H9 (cell line): ENCODE data around the gene DLG2. TPM values are rescaled to one million over a fixed set of nuclear protein-coding genes. Genes with fewer than 3 reads are reported as not detected.

Experiments used
- DNase-seq: peaks from one replicate; pipeline ENCODE4 v3.0.0-alpha.2; 2017
- H2AFZ ChIP-seq: one replicate; pipeline ENCODE4 v1.6.1; 2013; ENCODE audit warnings: mild to moderate bottlenecking, low read length, control low read depth, moderate library complexity
- H2AK5ac ChIP-seq: 2 replicates; pipeline ENCODE4 v1.6.1; 2013; ENCODE audit warnings: low read length, control low read depth, mixed read lengths; ENCODE audit not compliant: insufficient read length
- H2BK120ac ChIP-seq: one replicate; pipeline ENCODE4 v1.6.1; 2013; ENCODE audit warnings: low read depth, mild to moderate bottlenecking, low read length, control low read depth, inconsistent platforms; ENCODE audit not compliant: poor library complexity, severe bottlenecking
- H2BK12ac ChIP-seq: 2 replicates; pipeline ENCODE4 v1.6.1; 2013; ENCODE audit warnings: low read length, control low read depth, mixed read lengths, low read depth; ENCODE audit not compliant: insufficient read length
- H2BK15ac ChIP-seq: 2 replicates; pipeline ENCODE4 v1.6.1; 2013; ENCODE audit warnings: low read depth, low read length, control low read depth
- H2BK20ac ChIP-seq: one replicate; pipeline ENCODE4 v1.6.1; 2013; ENCODE audit warnings: low read depth, mild to moderate bottlenecking, low read length, control low read depth, inconsistent platforms; ENCODE audit not compliant: poor library complexity, severe bottlenecking
- H2BK5ac ChIP-seq: 2 replicates; pipeline ENCODE4 v1.6.1; 2013; ENCODE audit warnings: low read length, control low read depth, mixed read lengths; ENCODE audit not compliant: insufficient read length
- H3K14ac ChIP-seq: 2 replicates; pipeline ENCODE4 v1.6.1; 2013; ENCODE audit warnings: low read length, control low read depth; ENCODE audit not compliant: insufficient read depth
- H3K18ac ChIP-seq: 2 replicates; pipeline ENCODE4 v1.6.1; 2013; ENCODE audit warnings: low read depth, mild to moderate bottlenecking, mixed read lengths, low read length, control low read depth; ENCODE audit not compliant: insufficient read length
- H3K23ac ChIP-seq: 2 replicates; pipeline ENCODE4 v1.6.1; 2013; ENCODE audit warnings: low read length, control low read depth, mixed read lengths, low read depth; ENCODE audit not compliant: insufficient read length
- H3K23me2 ChIP-seq: 2 replicates; pipeline ENCODE4 v1.6.1; 2013; ENCODE audit warnings: low read depth, mild to moderate bottlenecking, mixed read lengths, low read length, control low read depth; ENCODE audit not compliant: insufficient read length, poor library complexity, severe bottlenecking
- H3K27ac ChIP-seq: 2 replicates; pipeline ENCODE4 v1.5.1; 2013; ENCODE audit warnings: low read length, control low read depth, mixed read lengths, low read depth; ENCODE audit not compliant: insufficient read length
- H3K27me3 ChIP-seq: 2 replicates; pipeline ENCODE4 v1.6.1; 2013; ENCODE audit warnings: low read length, control low read depth, inconsistent platforms; ENCODE audit not compliant: insufficient read depth
- H3K4ac ChIP-seq: 2 replicates; pipeline ENCODE4 v1.6.1; 2013; ENCODE audit warnings: low read depth, mild to moderate bottlenecking, control low read depth, inconsistent platforms, low read length, moderate library complexity
- H3K4me1 ChIP-seq: 2 replicates; pipeline ENCODE4 v1.6.1; 2013; ENCODE audit warnings: low read length, control low read depth, inconsistent platforms; ENCODE audit not compliant: insufficient read depth
- H3K4me2 ChIP-seq: 2 replicates; pipeline ENCODE4 v1.6.1; 2013; ENCODE audit warnings: low read length, control low read depth, mixed read lengths; ENCODE audit not compliant: insufficient read length, insufficient read depth
- H3K56ac ChIP-seq: 2 replicates; pipeline ENCODE4 v1.6.1; 2013; ENCODE audit warnings: low read depth, mild to moderate bottlenecking, mixed read lengths, low read length, control low read depth; ENCODE audit not compliant: insufficient read length
- H3K79me1 ChIP-seq: 2 replicates; pipeline ENCODE4 v1.6.1; 2013; ENCODE audit warnings: low read depth, mild to moderate bottlenecking, moderate library complexity, low read length, control low read depth, inconsistent platforms; ENCODE audit not compliant: insufficient read depth, poor library complexity, severe bottlenecking
- H3K79me2 ChIP-seq: 2 replicates; pipeline ENCODE4 v1.6.1; 2013; ENCODE audit warnings: low read length, control low read depth, inconsistent platforms; ENCODE audit not compliant: insufficient read depth
- H3K9ac ChIP-seq: 2 replicates; pipeline ENCODE4 v1.6.1; 2013; ENCODE audit warnings: low read length, control low read depth, mixed read lengths; ENCODE audit not compliant: insufficient read length; ENCODE audit errors: extremely low read depth
- H3K9me3 ChIP-seq: one replicate; pipeline ENCODE4 v1.6.1; 2013; ENCODE audit warnings: low read depth, low read length, inconsistent platforms; ENCODE audit not compliant: control insufficient read depth
- H3T11ph ChIP-seq: one replicate; pipeline ENCODE4 v1.6.1; 2013; ENCODE audit warnings: mild to moderate bottlenecking, low read length, control low read depth, inconsistent platforms
- H4K20me1 ChIP-seq: one replicate; pipeline ENCODE4 v1.6.1; 2013; ENCODE audit not compliant: control insufficient read depth, insufficient read length, insufficient read depth
- H4K5ac ChIP-seq: 2 replicates; pipeline ENCODE4 v1.6.1; 2013; ENCODE audit warnings: low read depth, mild to moderate bottlenecking, mixed read lengths, low read length, control low read depth; ENCODE audit not compliant: insufficient read length
- H4K8ac ChIP-seq: replicated peaks from 2 replicates; pipeline ENCODE4 v1.6.1; 2013; ENCODE audit warnings: low read length, control low read depth, mixed read lengths, low read depth; ENCODE audit not compliant: insufficient read length
- H4K91ac ChIP-seq: 2 replicates; pipeline ENCODE4 v1.6.1; 2013; ENCODE audit warnings: low read depth, mild to moderate bottlenecking, moderate library complexity, mixed read lengths, low read length, control low read depth; ENCODE audit not compliant: insufficient read length
- H3K27ac Mint-ChIP-seq, 3 experiments: 2 replicates in 2 of 3; 3 replicates in 1 of 3; pipeline ENCODE4 v1.8.0; 2020 to 2021; ENCODE audit warnings: mixed read lengths in 3 of 3, mild to moderate bottlenecking in 1 of 3, moderate library complexity in 1 of 3
- H3K27me3 Mint-ChIP-seq: 2 replicates; pipeline ENCODE4 v1.8.0; 2021; ENCODE audit warnings: low read depth, mild to moderate bottlenecking, moderate library complexity, mixed read lengths
- H3K36me3 Mint-ChIP-seq, 3 experiments: 2 replicates in 2 of 3; 3 replicates in 1 of 3; pipeline ENCODE4 v1.8.0; 2020 to 2021; ENCODE audit warnings: low read depth in 3 of 3, mixed read lengths in 3 of 3; ENCODE audit not compliant: insufficient read depth in 1 of 3
- H3K4me1 Mint-ChIP-seq, 2 experiments: 2 replicates each; pipeline ENCODE4 v1.8.0; 2020; ENCODE audit warnings: mixed read lengths in 2 of 2
- H3K4me3 Mint-ChIP-seq, 2 experiments: 2 replicates in 1 of 2; 3 replicates in 1 of 2; pipeline ENCODE4 v1.8.0; 2020 to 2021; ENCODE audit warnings: mild to moderate bottlenecking in 2 of 2, mixed read lengths in 2 of 2, moderate library complexity in 1 of 2
- H3K9me3 Mint-ChIP-seq, 2 experiments: 2 replicates in 1 of 2; 3 replicates in 1 of 2; pipeline ENCODE4 v1.8.0; 2020; ENCODE audit warnings: mild to moderate bottlenecking in 2 of 2, mixed read lengths in 2 of 2, moderate library complexity in 1 of 2
- WGBS: extraction: QIAGEN DNeasy Blood & Tissue Kit; methylation state at CpG from one replicate; pipeline ENCODE4 v1.1.7; 2013; ENCODE audit warnings: missing lambda C conversion rate, low lambda C conversion rate, mixed read lengths; ENCODE audit not compliant: insufficient read length; ENCODE audit errors: extremely low coverage; 5-methylcytosine and 5-hydroxymethylcytosine counted together
- total RNA-seq: library from RNA; stranded (reverse); gene quantifications from 2 replicates; pipeline ENCODE4 v1.2.1, GENCODE V29; 2021
- TF ChIP-seq, protein P1 (sequence below): fragments of 200-600 bp; sonication (generic); conservative IDR thresholded peaks from 3 replicates; pipeline ENCODE4 v1.8.0; 2021; ENCODE audit warnings: antibody characterized with exemption, mild to moderate bottlenecking

DLG2 gene
- total RNA-seq, 1 experiment from 2014 or later = 8.0 TPM

DNA sequence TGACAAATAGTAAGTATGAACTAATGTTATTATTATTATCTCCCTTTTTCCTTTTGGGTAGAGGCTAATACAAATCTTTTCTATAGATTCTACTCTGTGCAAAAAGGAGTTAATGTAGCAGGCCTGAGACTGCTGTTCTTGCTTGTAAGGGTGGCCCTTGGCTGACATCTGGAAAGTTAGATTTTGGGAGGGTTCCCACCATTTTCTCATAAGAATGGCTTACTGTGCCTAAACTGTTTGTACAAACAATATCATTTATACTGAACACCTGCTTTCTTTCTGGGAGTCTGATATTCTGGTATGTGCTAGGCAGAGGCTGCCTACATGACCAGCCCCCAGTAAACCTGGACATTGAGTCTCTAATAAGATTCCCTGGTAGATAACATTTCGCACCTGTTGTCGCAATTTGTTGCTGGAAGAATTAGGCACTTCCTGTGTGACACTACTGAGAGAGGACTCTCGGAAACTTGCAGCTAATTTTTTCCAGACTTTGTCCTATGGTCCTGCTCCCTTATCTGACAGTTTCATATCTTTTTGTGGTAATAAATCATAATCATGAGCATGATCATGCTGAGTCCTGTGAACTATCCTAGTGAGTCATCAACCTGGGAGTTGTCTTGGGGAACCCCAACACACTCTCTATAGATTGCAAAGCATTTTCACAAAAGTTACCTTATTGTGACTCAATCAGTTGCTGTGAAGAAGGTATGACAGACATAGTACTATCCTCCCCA is 2083.3 kb downstream of the DLG2 start:
- no peak overlapping the region for H3K27ac ChIP-seq
- no peak overlapping the region for H3T11ph ChIP-seq
- Mint-ChIP-seq H3K27ac (no peak overlapping the region), H3K4me3 (no peak overlapping the region), H3K36me3 (no peaks in the 10 kb centered on the region), H3K27me3 (no peaks in the 10 kb centered on the region; the same call in none of the 2 replicates), H3K9me3 (no peaks in the 10 kb centered on the region), H3K4me1 (peaks cover 11 to 13% of the 10 kb centered on the region in 2 experiments)
- no peak overlapping the region for H3K18ac ChIP-seq
- no CpG with 5 or more reads among the region's 3 CpGs for WGBS
- H3K4me2 ChIP-seq = no peak overlapping the region
- no peaks in the 10 kb centered on the region for H3K79me2 ChIP-seq
- H3K14ac ChIP-seq = no peak overlapping the region
- H4K91ac ChIP-seq = no peak overlapping the region
- H2AFZ ChIP-seq = no peak overlapping the region
- no peaks in the 10 kb centered on the region for H3K27me3 ChIP-seq
- TF ChIP-seq, protein P1, sequence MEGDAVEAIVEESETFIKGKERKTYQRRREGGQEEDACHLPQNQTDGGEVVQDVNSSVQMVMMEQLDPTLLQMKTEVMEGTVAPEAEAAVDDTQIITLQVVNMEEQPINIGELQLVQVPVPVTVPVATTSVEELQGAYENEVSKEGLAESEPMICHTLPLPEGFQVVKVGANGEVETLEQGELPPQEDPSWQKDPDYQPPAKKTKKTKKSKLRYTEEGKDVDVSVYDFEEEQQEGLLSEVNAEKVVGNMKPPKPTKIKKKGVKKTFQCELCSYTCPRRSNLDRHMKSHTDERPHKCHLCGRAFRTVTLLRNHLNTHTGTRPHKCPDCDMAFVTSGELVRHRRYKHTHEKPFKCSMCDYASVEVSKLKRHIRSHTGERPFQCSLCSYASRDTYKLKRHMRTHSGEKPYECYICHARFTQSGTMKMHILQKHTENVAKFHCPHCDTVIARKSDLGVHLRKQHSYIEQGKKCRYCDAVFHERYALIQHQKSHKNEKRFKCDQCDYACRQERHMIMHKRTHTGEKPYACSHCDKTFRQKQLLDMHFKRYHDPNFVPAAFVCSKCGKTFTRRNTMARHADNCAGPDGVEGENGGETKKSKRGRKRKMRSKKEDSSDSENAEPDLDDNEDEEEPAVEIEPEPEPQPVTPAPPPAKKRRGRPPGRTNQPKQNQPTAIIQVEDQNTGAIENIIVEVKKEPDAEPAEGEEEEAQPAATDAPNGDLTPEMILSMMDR = no peak
- H3K9ac ChIP-seq = no peak overlapping the region
- no peaks in the 10 kb centered on the region for H4K20me1 ChIP-seq
- no peak overlapping the region for H2AK5ac ChIP-seq
- H4K8ac ChIP-seq = no peak overlapping the region
- DNase-seq = no peak
- H3K23ac ChIP-seq = no peak overlapping the region
- no peak overlapping the region for H2BK15ac ChIP-seq
- no peak overlapping the region for H2BK12ac ChIP-seq
- peaks cover 3% of the 10 kb centered on the region; the same call in 1 of the 2 replicates for H3K4me1 ChIP-seq
- H3K9me3 ChIP-seq = no peaks in the 10 kb centered on the region
- H4K5ac ChIP-seq = no peak overlapping the region
- H3K4ac ChIP-seq = no peak overlapping the region
- no peak overlapping the region for H2BK20ac ChIP-seq
- H3K23me2 ChIP-seq = no peaks in the 10 kb centered on the region
- H2BK5ac ChIP-seq = no peak overlapping the region
- no peaks in the 10 kb centered on the region for H3K79me1 ChIP-seq
- no peak overlapping the region for H2BK120ac ChIP-seq
- H3K56ac ChIP-seq = no peak overlapping the region
